ENCODE data around the gene PLA2G15.

DNA sequence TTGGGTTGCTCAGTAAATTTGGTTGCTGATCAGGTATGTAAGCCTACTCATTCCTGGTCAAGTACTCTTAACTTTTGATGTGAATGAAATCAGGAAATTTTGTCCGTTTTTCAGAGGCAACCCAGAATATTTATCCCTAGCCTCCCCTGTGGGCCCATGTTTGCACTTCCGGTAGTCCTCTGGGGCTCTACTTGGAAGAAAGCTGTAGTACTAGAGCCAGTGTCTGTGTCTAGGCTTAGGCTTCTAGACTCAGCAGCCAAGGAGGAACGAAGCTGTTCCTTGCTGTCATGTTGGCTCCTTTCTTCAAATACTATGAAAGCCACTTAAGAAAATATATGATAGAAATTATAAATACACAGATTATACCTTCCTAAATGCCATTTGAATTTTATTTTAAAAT lies 30.4 kb upstream of the PLA2G15 start:
- TF ChIP-seq, protein P1, sequence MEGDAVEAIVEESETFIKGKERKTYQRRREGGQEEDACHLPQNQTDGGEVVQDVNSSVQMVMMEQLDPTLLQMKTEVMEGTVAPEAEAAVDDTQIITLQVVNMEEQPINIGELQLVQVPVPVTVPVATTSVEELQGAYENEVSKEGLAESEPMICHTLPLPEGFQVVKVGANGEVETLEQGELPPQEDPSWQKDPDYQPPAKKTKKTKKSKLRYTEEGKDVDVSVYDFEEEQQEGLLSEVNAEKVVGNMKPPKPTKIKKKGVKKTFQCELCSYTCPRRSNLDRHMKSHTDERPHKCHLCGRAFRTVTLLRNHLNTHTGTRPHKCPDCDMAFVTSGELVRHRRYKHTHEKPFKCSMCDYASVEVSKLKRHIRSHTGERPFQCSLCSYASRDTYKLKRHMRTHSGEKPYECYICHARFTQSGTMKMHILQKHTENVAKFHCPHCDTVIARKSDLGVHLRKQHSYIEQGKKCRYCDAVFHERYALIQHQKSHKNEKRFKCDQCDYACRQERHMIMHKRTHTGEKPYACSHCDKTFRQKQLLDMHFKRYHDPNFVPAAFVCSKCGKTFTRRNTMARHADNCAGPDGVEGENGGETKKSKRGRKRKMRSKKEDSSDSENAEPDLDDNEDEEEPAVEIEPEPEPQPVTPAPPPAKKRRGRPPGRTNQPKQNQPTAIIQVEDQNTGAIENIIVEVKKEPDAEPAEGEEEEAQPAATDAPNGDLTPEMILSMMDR (conservative IDR thresholded peaks at IDR 0.05 in 1 of 2, IDR thresholded peaks at IDR 0.05 in 1 of 2; ENCODE audit: extremely low read depth in 1 of 2, insufficient read depth in 1 of 2, low read depth in 1 of 2, low read length in 2 of 2): no peak
- TF ChIP-seq EZH2 (IDR thresholded peaks at IDR 0.05; ENCODE audit: borderline replicate concordance, low read length): no peak

All from mammary epithelial cell (primary cell).